Measurements from ENCODE around the gene TMEM209.

DNA sequence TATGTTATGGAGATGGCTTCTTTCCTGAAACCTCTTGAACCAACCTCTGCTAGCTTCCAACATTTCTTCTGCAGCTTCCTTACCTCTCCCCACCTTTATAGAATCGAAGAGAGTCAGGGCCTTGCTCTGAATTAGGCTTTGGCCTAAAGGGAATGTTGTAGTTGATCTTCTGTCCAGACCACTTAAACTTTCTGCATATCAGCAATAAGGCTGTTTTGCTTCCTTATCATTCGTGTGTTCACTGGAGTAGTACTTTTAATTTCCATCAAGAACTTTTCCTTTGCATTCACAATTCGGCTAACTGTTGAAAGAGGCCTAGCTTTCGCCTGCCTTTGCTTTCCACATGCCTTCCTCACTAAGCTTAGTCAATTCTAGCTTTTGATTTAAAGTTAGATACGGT lies 86.9 kb downstream of the TMEM209 start:
- TF ChIP-seq, protein P1, sequence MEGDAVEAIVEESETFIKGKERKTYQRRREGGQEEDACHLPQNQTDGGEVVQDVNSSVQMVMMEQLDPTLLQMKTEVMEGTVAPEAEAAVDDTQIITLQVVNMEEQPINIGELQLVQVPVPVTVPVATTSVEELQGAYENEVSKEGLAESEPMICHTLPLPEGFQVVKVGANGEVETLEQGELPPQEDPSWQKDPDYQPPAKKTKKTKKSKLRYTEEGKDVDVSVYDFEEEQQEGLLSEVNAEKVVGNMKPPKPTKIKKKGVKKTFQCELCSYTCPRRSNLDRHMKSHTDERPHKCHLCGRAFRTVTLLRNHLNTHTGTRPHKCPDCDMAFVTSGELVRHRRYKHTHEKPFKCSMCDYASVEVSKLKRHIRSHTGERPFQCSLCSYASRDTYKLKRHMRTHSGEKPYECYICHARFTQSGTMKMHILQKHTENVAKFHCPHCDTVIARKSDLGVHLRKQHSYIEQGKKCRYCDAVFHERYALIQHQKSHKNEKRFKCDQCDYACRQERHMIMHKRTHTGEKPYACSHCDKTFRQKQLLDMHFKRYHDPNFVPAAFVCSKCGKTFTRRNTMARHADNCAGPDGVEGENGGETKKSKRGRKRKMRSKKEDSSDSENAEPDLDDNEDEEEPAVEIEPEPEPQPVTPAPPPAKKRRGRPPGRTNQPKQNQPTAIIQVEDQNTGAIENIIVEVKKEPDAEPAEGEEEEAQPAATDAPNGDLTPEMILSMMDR (IDR thresholded peaks at IDR 0.05; ENCODE audit: low read length), result no peak
- no peak for TF ChIP-seq EZH2 (IDR thresholded peaks at IDR 0.05; ENCODE audit: borderline replicate concordance, low read length)
